ENCODE data around the gene MEGF11.
A peak's percentile ranks its signal among the peaks of the same experiment; 100 is the strongest.
"Not testable (repeated sequence)": the region's sequence is repeated elsewhere in the genome, so short reads cannot be mapped to it uniquely, and the experiment has no call there.

Gene MEGF11

DNA sequence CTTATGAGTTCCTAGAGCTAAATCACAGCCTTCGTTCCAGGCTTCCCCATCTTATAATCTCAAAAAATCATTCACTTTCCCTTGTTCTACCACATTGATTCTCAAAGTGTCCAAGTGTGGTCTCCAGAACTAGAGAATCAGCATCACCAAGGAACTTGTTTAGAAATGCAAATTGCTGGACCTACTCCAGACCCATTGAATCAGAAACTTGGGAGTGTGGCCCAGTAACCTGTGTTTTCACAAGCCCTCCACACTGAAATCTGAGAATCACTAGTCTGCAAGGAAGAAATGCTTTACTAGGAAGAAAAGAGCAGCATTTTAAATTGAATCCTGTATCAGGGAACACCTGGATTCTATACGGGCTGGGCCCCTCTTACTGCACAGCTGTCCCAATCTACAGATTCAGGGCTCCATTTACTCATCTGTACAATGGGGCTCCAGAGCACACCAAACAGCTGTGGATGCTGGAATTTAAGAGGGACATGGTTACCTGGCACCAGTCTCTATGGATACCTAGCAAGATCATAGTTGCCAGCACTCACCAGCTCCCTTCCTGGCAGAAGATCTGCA, 3.9 kb downstream of the MEGF11 start:
- ChIA-PET POLR2A (no interaction called here), CTCF (interaction anchor here (0.9 to 2.2 kb wide), 2 partner anchors 9 to 11 kb away, joined by 4 to 6 read pairs; no protein-coding TSS in a partner anchor)
- no peak for TF ChIP-seq ZNF133 (tag by site-specific recombination; IDR thresholded peaks at IDR 0.05)
- TF ChIP-seq, protein P1, sequence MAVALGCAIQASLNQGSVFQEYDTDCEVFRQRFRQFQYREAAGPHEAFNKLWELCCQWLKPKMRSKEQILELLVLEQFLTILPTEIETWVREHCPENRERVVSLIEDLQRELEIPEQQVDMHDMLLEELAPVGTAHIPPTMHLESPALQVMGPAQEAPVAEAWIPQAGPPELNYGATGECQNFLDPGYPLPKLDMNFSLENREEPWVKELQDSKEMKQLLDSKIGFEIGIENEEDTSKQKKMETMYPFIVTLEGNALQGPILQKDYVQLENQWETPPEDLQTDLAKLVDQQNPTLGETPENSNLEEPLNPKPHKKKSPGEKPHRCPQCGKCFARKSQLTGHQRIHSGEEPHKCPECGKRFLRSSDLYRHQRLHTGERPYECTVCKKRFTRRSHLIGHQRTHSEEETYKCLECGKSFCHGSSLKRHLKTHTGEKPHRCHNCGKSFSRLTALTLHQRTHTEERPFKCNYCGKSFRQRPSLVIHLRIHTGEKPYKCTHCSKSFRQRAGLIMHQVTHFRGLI (tag by site-specific recombination; IDR thresholded peaks at IDR 0.05) = peak; percentile 73; the same call in 1 of the 2 replicates
- peak; percentile 96 for TF ChIP-seq ZBTB20 (tag by site-specific recombination; IDR thresholded peaks at IDR 0.05)
- TF ChIP-seq ZNF571 (tag by site-specific recombination; IDR thresholded peaks at IDR 0.05) = no peak
- peaks cover 17% of the 10 kb centered on the region for H3K4me1 ChIP-seq (ENCODE audit: control insufficient read depth, insufficient read depth, low read length)
- H3K9me3 ChIP-seq (ENCODE audit: control insufficient read depth, insufficient read depth, low read depth, low read length) = no peaks in the 10 kb centered on the region
- no peaks in the 10 kb centered on the region for H3K36me3 ChIP-seq (ENCODE audit: control insufficient read depth in 2 of 2, insufficient read depth in 1 of 2, low read length in 2 of 2)
- H3K27ac ChIP-seq (ENCODE audit: extremely low read depth, low read depth, low read length) = no peak overlapping the region
- H3K4me3 ChIP-seq (ENCODE audit: low read depth, low read length) = no peak overlapping the region

DNA sequence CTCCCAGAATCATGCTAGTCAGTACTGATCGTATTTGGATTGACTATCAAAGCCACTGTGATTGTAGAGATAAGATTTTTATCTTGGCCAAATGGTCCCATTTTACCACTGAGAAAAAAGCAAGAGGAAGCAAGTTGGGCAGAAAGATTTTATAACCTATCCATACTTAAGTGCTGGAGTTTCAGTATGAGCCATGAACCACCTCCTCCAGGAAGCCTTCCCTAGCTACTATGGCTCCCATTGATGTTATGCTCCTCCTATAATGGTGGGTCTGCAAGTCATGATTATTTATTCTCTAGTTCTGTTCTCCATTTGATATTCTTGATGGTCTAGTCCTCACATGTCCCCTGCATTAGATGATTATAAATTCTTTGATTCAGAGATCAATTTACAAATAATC, 6.6 kb downstream of the MEGF11 start:
- Histone ChIP-seq H3K36me3 (ENCODE audit: control insufficient read depth in 2 of 2, insufficient read depth in 1 of 2, low read length in 2 of 2) (no peaks in the 10 kb centered on the region), H3K27ac (ENCODE audit: extremely low read depth, low read depth, low read length) (no peak overlapping the region), H3K4me3 (ENCODE audit: low read depth, low read length) (no peak overlapping the region), H3K9me3 (ENCODE audit: control insufficient read depth, insufficient read depth, low read depth, low read length) (no peaks in the 10 kb centered on the region), H3K4me1 (ENCODE audit: control insufficient read depth, insufficient read depth, low read length) (peaks cover 14% of the 10 kb centered on the region)
- ChIA-PET CTCF (interaction anchor here (0.6 kb wide), 1 partner anchor 15 kb away, joined by 3 read pairs; no protein-coding TSS in a partner anchor), POLR2A (no interaction called here)
- no peak for TF ChIP-seq ZNF548 (tag by site-specific recombination; IDR thresholded peaks at IDR 0.05)
- no peak for TF ChIP-seq GLIS2 (tag by site-specific recombination; IDR thresholded peaks at IDR 0.05)
- TF ChIP-seq ZNF792 (tag by site-specific recombination; IDR thresholded peaks at IDR 0.05) = no peak
- TF ChIP-seq TRIM28 (IDR thresholded peaks at IDR 0.05; ENCODE audit: borderline replicate concordance, low read length) = no peak
- TF ChIP-seq, protein P2, sequence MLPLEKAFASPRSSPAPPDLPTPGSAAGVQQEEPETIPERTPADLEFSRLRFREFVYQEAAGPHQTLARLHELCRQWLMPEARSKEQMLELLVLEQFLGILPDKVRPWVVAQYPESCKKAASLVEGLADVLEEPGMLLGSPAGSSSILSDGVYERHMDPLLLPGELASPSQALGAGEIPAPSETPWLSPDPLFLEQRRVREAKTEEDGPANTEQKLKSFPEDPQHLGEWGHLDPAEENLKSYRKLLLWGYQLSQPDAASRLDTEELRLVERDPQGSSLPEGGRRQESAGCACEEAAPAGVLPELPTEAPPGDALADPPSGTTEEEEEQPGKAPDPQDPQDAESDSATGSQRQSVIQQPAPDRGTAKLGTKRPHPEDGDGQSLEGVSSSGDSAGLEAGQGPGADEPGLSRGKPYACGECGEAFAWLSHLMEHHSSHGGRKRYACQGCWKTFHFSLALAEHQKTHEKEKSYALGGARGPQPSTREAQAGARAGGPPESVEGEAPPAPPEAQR (tag by site-specific recombination; IDR thresholded peaks at IDR 0.05) = no peak
- TF ChIP-seq, protein P3, sequence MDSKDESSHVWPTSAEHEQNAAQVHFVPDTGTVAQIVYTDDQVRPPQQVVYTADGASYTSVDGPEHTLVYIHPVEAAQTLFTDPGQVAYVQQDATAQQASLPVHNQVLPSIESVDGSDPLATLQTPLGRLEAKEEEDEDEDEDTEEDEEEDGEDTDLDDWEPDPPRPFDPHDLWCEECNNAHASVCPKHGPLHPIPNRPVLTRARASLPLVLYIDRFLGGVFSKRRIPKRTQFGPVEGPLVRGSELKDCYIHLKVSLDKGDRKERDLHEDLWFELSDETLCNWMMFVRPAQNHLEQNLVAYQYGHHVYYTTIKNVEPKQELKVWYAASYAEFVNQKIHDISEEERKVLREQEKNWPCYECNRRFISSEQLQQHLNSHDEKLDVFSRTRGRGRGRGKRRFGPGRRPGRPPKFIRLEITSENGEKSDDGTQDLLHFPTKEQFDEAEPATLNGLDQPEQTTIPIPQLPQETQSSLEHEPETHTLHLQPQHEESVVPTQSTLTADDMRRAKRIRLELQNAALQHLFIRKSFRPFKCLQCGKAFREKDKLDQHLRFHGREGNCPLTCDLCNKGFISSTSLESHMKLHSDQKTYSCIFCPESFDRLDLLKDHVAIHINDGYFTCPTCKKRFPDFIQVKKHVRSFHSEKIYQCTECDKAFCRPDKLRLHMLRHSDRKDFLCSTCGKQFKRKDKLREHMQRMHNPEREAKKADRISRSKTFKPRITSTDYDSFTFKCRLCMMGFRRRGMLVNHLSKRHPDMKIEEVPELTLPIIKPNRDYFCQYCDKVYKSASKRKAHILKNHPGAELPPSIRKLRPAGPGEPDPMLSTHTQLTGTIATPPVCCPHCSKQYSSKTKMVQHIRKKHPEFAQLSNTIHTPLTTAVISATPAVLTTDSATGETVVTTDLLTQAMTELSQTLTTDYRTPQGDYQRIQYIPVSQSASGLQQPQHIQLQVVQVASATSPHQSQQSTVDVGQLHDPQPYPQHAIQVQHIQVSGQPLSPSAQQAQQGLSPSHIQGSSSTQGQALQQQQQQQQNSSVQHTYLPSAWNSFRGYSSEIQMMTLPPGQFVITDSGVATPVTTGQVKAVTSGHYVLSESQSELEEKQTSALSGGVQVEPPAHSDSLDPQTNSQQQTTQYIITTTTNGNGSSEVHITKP (tag by site-specific recombination; IDR thresholded peaks at IDR 0.05) = no peak
- TF ChIP-seq, protein P4, sequence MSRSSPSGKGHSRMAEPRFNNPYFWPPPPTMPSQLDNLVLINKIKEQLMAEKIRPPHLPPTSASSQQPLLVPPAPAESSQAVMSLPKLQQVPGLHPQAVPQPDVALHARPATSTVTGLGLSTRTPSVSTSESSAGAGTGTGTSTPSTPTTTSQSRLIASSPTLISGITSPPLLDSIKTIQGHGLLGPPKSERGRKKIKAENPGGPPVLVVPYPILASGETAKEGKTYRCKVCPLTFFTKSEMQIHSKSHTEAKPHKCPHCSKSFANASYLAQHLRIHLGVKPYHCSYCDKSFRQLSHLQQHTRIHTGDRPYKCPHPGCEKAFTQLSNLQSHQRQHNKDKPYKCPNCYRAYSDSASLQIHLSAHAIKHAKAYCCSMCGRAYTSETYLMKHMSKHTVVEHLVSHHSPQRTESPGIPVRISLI (tag by site-specific recombination; IDR thresholded peaks at IDR 0.05) = no peak
- TF ChIP-seq ZNF16 (tag by site-specific recombination; IDR thresholded peaks at IDR 0.05; ENCODE audit: low read depth) = no peak

DNA sequence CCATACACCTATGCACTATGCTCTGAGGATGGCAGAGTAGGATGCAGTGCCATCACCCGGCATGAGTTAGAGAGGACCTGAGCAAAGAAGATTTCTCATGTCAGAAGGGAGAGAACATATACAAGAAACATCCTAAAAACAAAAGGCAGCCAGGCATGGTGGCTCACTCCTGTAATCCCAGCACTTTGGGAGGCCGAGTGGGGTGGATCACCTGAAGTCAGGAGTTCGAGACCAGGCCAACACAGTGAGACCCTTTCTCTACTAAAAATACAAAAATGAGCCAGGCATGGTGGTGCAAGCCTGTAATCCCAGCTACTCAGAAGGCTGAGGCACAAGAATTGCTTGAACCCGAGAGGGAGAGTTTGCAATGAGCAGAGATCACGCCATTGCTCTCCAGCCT, 7.7 kb downstream of the MEGF11 start:
- POLR2A ChIA-PET; H3K4me3 ChIP-seq (ENCODE audit: low read depth, low read length); CTCF ChIA-PET; H3K27ac ChIP-seq (ENCODE audit: extremely low read depth, low read depth, low read length); H3K9me3 ChIP-seq (ENCODE audit: control insufficient read depth, insufficient read depth, low read depth, low read length); H3K36me3 ChIP-seq (ENCODE audit: control insufficient read depth in 2 of 2, insufficient read depth in 1 of 2, low read length in 2 of 2): not testable (repeated sequence)
- peaks cover 14% of the 10 kb centered on the region for H3K4me1 ChIP-seq (ENCODE audit: control insufficient read depth, insufficient read depth, low read length)
- peak; percentile 94 for TF ChIP-seq ZNF121 (tag by site-specific recombination; IDR thresholded peaks at IDR 0.05)
